ENCODE data around the gene TNNI3K. TPM values are rescaled to one million over a fixed set of nuclear protein-coding genes. Genes with fewer than 3 reads are reported as not detected.

TNNI3K gene
- total and polyA plus RNA-seq, 2 of the 8 experiments (the other 6 are each of a cell fraction or from before 2014, with no cell fraction given), result 0.41 to 0.48 TPM

DNA sequence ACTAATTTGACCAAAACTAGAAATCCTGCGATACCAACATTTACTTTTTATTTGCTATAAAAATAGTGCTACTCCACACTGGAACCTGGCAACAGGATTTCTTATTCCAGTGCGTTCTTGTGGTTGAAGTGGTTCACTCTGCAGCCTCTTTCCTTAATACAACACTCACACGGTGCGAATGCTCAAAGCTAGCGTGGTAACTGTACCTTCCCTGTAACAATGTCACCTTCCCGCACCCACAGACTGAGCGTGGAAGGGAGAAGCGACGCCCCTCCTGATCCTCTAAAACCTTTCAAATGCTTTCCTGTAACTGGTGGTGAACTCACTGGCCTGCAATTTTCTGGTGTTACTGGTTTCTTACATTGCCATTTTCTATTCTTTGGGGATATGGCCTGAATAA lies 145.1 kb downstream of the TNNI3K start:
- whole genome bisulfite sequencing, 2 experiments (ENCODE audit: extremely low coverage in 1 of 2, insufficient coverage in 1 of 2, insufficient read length in 1 of 2, insufficient replicate concordance in 2 of 2, low coverage in 1 of 2, low lambda C conversion rate in 2 of 2, missing lambda C conversion rate in 1 of 2), result 92% methylated on average over 9 of the region's 9 CpGs; no CpG with 5 or more reads in 1 of the 2 experiments
- H3K23me2 ChIP-seq (ENCODE audit: low read depth, low read length), result no peaks in the 10 kb centered on the region
- no peak overlapping the region for H3K18ac ChIP-seq (ENCODE audit: extremely low read depth, low read length)
- peak overlapping the region; percentile 34; the same call in 1 of the 2 replicates for H2AFZ ChIP-seq (ENCODE audit: low read length)
- no peak overlapping the region for H2AK5ac ChIP-seq (ENCODE audit: low read depth, low read length)
- H3K23ac ChIP-seq (ENCODE audit: insufficient read length), result no peak overlapping the region
- no peak for FAIRE-seq
- POLR2A ChIA-PET (ENCODE audit: partially characterized antibody), result no interaction called here
- no peaks in the 10 kb centered on the region for H3K9me3 ChIP-seq (ENCODE audit: insufficient read depth in 2 of 2, low read depth in 1 of 2, low read length in 1 of 2)
- no peak overlapping the region for H3K14ac ChIP-seq (ENCODE audit: insufficient read length)
- no peak for DNase-seq (ENCODE audit: low read depth in 1 of 2, low spot score in 2 of 2)
- no peak overlapping the region for H2BK5ac ChIP-seq (ENCODE audit: low read depth, low read length)
- CTCF ChIA-PET (ENCODE audit: partially characterized antibody), result no interaction called here
- H3K27me3 ChIP-seq (replicated peaks in 1 of 4; ENCODE audit: control insufficient read depth in 3 of 4, extremely low read depth in 1 of 4, insufficient read depth in 3 of 4, low read length in 3 of 4), result no peaks in the 10 kb centered on the region
- H3K4me1 ChIP-seq (replicated peaks in 1 of 4; ENCODE audit: control insufficient read depth in 3 of 4, insufficient read depth in 4 of 4, low read length in 3 of 4), result peaks cover 0 to 6% (median 0%) of the 10 kb centered on the region in 4 experiments; a peak in 1 of 7 replicates
- no peak overlapping the region for H3K4me3 ChIP-seq (ENCODE audit: extremely low read depth in 1 of 4, insufficient read depth in 2 of 4, low read depth in 3 of 4, low read length in 4 of 4)
- H3K4ac ChIP-seq (replicated peaks; ENCODE audit: insufficient read length, low read depth, low read length), result no peak overlapping the region
- no peak overlapping the region for H2BK20ac ChIP-seq (ENCODE audit: low read length)
- H4K20me1 ChIP-seq (replicated peaks in 1 of 2; ENCODE audit: control insufficient read depth in 1 of 2, insufficient read depth in 2 of 2, low read length in 2 of 2), result no peaks in the 10 kb centered on the region
- TF ChIP-seq ZNF274 (IDR thresholded peaks at IDR 0.05; ENCODE audit: borderline replicate concordance, extremely low read depth, low read length), result no peak
- no peak for TF ChIP-seq SIN3A (conservative IDR thresholded peaks at IDR 0.05 in 1 of 2, IDR thresholded peaks at IDR 0.05 in 1 of 2; ENCODE audit: low read depth in 1 of 2, low read length in 2 of 2)
- TF ChIP-seq BACH1 (IDR thresholded peaks at IDR 0.05; ENCODE audit: low read length), result no peak
- TF ChIP-seq KDM1A (IDR thresholded peaks at IDR 0.05; ENCODE audit: borderline replicate concordance, low read length), result no peak
- TF ChIP-seq CEBPB (IDR thresholded peaks at IDR 0.05; ENCODE audit: low read depth, low read length), result no peak
- no peak for TF ChIP-seq SRF (IDR thresholded peaks at IDR 0.05; ENCODE audit: low read depth, low read length)
- TF ChIP-seq CBX5 (IDR thresholded peaks at IDR 0.05; ENCODE audit: low read depth, low read length), result no peak
- no peak for TF ChIP-seq SP4 (IDR thresholded peaks at IDR 0.05; ENCODE audit: low read length)
- no peak for TF ChIP-seq CHD1 (IDR thresholded peaks at IDR 0.05; ENCODE audit: low read depth, low read length)
- TF ChIP-seq BCL11A (IDR thresholded peaks at IDR 0.05; ENCODE audit: low read depth in 2 of 2, low read length in 2 of 2), result no peak
- no peak for TF ChIP-seq RXRA (IDR thresholded peaks at IDR 0.05; ENCODE audit: insufficient read depth, low read depth, low read length)
- TF ChIP-seq, protein P1, sequence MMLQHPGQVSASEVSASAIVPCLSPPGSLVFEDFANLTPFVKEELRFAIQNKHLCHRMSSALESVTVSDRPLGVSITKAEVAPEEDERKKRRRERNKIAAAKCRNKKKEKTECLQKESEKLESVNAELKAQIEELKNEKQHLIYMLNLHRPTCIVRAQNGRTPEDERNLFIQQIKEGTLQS (IDR thresholded peaks at IDR 0.05; ENCODE audit: insufficient read depth, low read depth, low read length), result no peak
- H2BK15ac ChIP-seq (ENCODE audit: low read length), result no peak overlapping the region
- no peak overlapping the region for H3K9ac ChIP-seq (replicated peaks in 1 of 4; ENCODE audit: extremely low read depth in 1 of 4, low read depth in 3 of 4, low read length in 3 of 4)
- H3K79me2 ChIP-seq (ENCODE audit: control insufficient read depth in 1 of 2, insufficient read depth in 2 of 2, low read length in 2 of 2), result no peaks in the 10 kb centered on the region
- H3K79me1 ChIP-seq (ENCODE audit: low read depth, low read length), result no peaks in the 10 kb centered on the region
- H3K56ac ChIP-seq (replicated peaks; ENCODE audit: insufficient read length, low read depth, low read length), result no peak overlapping the region
- H3K4me2 ChIP-seq (ENCODE audit: insufficient read depth in 1 of 2, low read depth in 2 of 2, low read length in 2 of 2), result no peak overlapping the region
- H3K27ac ChIP-seq (ENCODE audit: low read depth, low read length), result no peak overlapping the region
- H3K36me3 ChIP-seq (ENCODE audit: control insufficient read depth in 2 of 4, insufficient read depth in 4 of 4, low read length in 3 of 4), result no peaks in the 10 kb centered on the region
- H4K91ac ChIP-seq (replicated peaks; ENCODE audit: insufficient read length, low read length), result no peak overlapping the region
- H2BK12ac ChIP-seq (ENCODE audit: low read depth, low read length), result no peak overlapping the region
- H4K5ac ChIP-seq (ENCODE audit: insufficient read length, low read depth, low read length), result no peak overlapping the region
- H4K8ac ChIP-seq (ENCODE audit: extremely low read depth, insufficient read depth, low read length), result no peak overlapping the region
- no peak overlapping the region for H2BK120ac ChIP-seq (replicated peaks; ENCODE audit: low read depth, low read length)

Data from H1 (cell line).